ENCODE measurements around the gene EHMT1.

GRCh38 chr9:137778914-137779313 is 160.1 kb downstream of the EHMT1 start:
- TF ChIP-seq CTCF (IDR thresholded peaks at IDR 0.05 in 2 of 3, conservative IDR thresholded peaks at IDR 0.05 in 1 of 3; ENCODE audit: insufficient read depth in 2 of 3, low read depth in 1 of 3, low read length in 3 of 3) (no peak), CREB3 (tag; conservative IDR thresholded peaks at IDR 0.05; ENCODE audit: low read depth) (no peak), NCOA2 (IDR thresholded peaks at IDR 0.05; ENCODE audit: partially characterized antibody in 2 of 2) (no peak), HCFC1 (IDR thresholded peaks at IDR 0.05; ENCODE audit: low read depth, low read length) (no peak), REST (IDR thresholded peaks at IDR 0.05; ENCODE audit: borderline replicate concordance) (no peak), REST (CRISPR knock-in tag; IDR thresholded peaks at IDR 0.05; ENCODE audit: low read depth) (no peak), PHTF2 (CRISPR knock-in tag; IDR thresholded peaks at IDR 0.05) (no peak)
